ENCODE measurements around the gene ORMDL3. TPM values are rescaled to one million over a fixed set of nuclear protein-coding genes. Genes with fewer than 3 reads are reported as not detected.
A peak's percentile ranks its signal among the peaks of the same experiment; 100 is the strongest.

Gene ORMDL3
- total and polyA plus RNA-seq, 8 donors: 36.4 to 78.1 (median 57.8) TPM

GRCh38 chr17:39955726-39956225 is 28.4 kb upstream of the ORMDL3 start:
- no peak for ATAC-seq
- Histone ChIP-seq H3K4me3 (no peak overlapping the region), H3K9me3 (no peaks in the 10 kb centered on the region), H3K4me1 (peaks cover 0 to 3% (median 3%) of the 10 kb centered on the region in 3 donors), H3K36me3 (no peaks in the 10 kb centered on the region), H3K27me3 (no peaks in the 10 kb centered on the region), H3K27ac (no peak overlapping the region)
- no peak for TF ChIP-seq CTCF (IDR thresholded peaks at IDR 0.05)
- no peak for FAIRE-seq
- DNase-seq: no peak
- intact Hi-C loops (cut with DNase I): no loop called here
- 67 to 82% methylated on average over 4 of the region's 4 CpGs for WGBS, 2 donors

- Histone ChIP-seq H3K27ac (no peak overlapping the region), H3K4me3 (no peak overlapping the region), H3K4me1 (peaks cover 0 to 6% (median 3%) of the 10 kb centered on the region in 3 donors), H3K27me3 (no peaks in the 10 kb centered on the region), H3K36me3 (no peaks in the 10 kb centered on the region), H3K9me3 (no peaks in the 10 kb centered on the region)
- ATAC-seq (no peak), DNase-seq (no peak), FAIRE-seq (no peak)
- TF ChIP-seq CTCF (IDR thresholded peaks at IDR 0.05): no peak
- intact Hi-C loops (cut with DNase I): no loop called here
- WGBS, 2 donors: 50 to 57% methylated on average over 4 of the region's 4 CpGs
Observed at GRCh38 chr17:39954876-39955275, 27.5 kb upstream of the ORMDL3 start.

- no peaks in the 10 kb centered on the region for H3K27me3 ChIP-seq
- intact Hi-C loops (cut with DNase I): no loop called here
- no peak for ATAC-seq
- WGBS, 2 donors: 53 to 61% methylated on average over 9 of the region's 9 CpGs
- no peak for DNase-seq
- peak overlapping the region in 2 of 4 donors; percentile 23 to 41 for H3K27ac ChIP-seq
- peak overlapping the region in 2 of 4 donors; percentile 26 to 38 for H3K4me3 ChIP-seq
- peaks cover 0 to 6% (median 3%) of the 10 kb centered on the region in 3 donors for H3K4me1 ChIP-seq
- FAIRE-seq: no peak
- no peaks in the 10 kb centered on the region for H3K36me3 ChIP-seq
- H3K9me3 ChIP-seq: no peaks in the 10 kb centered on the region
- no peak for TF ChIP-seq CTCF (IDR thresholded peaks at IDR 0.05)
Observed at GRCh38 chr17:39953471-39953888, 26.1 kb upstream of the ORMDL3 start.

- WGBS, 2 donors: 0 to 1% methylated on average over 32 to 55 of the region's 55 CpGs
- H3K4me3 ChIP-seq: peak overlapping the region in 2 of 4 donors; percentile 26 to 38
- no peaks in the 10 kb centered on the region for H3K9me3 ChIP-seq
- intact Hi-C loops (cut with DNase I): no loop called here
- H3K27me3 ChIP-seq: no peaks in the 10 kb centered on the region
- no peak for FAIRE-seq
- peak; percentile 86 to 94 (median 92) for ATAC-seq
- no peaks in the 10 kb centered on the region for H3K36me3 ChIP-seq
- peak overlapping the region in 2 of 4 donors; percentile 23 to 41 for H3K27ac ChIP-seq
- H3K4me1 ChIP-seq: peaks cover 0 to 6% (median 3%) of the 10 kb centered on the region in 3 donors
- DNase-seq: peak; percentile 97 to 100 (median 98)
- TF ChIP-seq CTCF (IDR thresholded peaks at IDR 0.05): no peak
Observed at GRCh38 chr17:39952680-39953470, 25.5 kb upstream of the ORMDL3 start.

Data from pancreas (tissue), 10 donors.